SKM-1 (cell line): ENCODE results near the gene UPP2.

Experiments
- DNase-seq: peaks from one replicate; lab custom pipeline; 2025; ENCODE audit not compliant: unreplicated experiment; lab: John Stamatoyannopoulos, UW

UPP2 gene

GRCh38 chr2:158103411-158104012 lies 1.8 kb downstream of the UPP2 start:
- DNase-seq = no peak

- DNase-seq = no peak
These were observed 3.2 kb downstream of the UPP2 start for GRCh38 chr2:158104903-158105302.

GRCh38 chr2:158112992-158113391 lies 11.3 kb downstream of the UPP2 start:
- no peak for DNase-seq

- peak; percentile 85 for DNase-seq
These were observed 12.1 kb downstream of the UPP2 start for GRCh38 chr2:158113741-158114295.

GRCh38 chr2:158114516-158114915 lies 12.8 kb downstream of the UPP2 start:
- DNase-seq = peak; percentile 25

- no peak for DNase-seq
These were observed 13.6 kb downstream of the UPP2 start for GRCh38 chr2:158115202-158115767.

- DNase-seq = peak; percentile 24
These were observed 15.3 kb downstream of the UPP2 start for GRCh38 chr2:158116936-158117335.

- no peak for DNase-seq
These were observed 18.4 kb downstream of the UPP2 start for GRCh38 chr2:158120102-158120501.

GRCh38 chr2:158120664-158121641 lies 19.3 kb downstream of the UPP2 start:
- no peak for DNase-seq

- DNase-seq = no peak
These were observed 23.2 kb downstream of the UPP2 start for GRCh38 chr2:158124896-158125295.

GRCh38 chr2:158125756-158126498 lies 24.3 kb downstream of the UPP2 start:
- no peak for DNase-seq

GRCh38 chr2:158127380-158127804 lies 25.7 kb downstream of the UPP2 start:
- DNase-seq = no peak

GRCh38 chr2:158128168-158128973 lies 26.7 kb downstream of the UPP2 start:
- DNase-seq = no peak

- DNase-seq = no peak
These were observed 27.4 kb downstream of the UPP2 start for GRCh38 chr2:158129037-158129436.

- no peak for DNase-seq
These were observed 29.3 kb downstream of the UPP2 start for GRCh38 chr2:158130832-158131473.

- DNase-seq = no peak
These were observed 29.8 kb downstream of the UPP2 start for GRCh38 chr2:158131483-158131912.

GRCh38 chr2:158131919-158132566 lies 30.4 kb downstream of the UPP2 start:
- no peak for DNase-seq

- no peak for DNase-seq
These were observed 32.4 kb downstream of the UPP2 start for GRCh38 chr2:158134055-158134454.

- DNase-seq = no peak
These were observed 33.0 kb downstream of the UPP2 start for GRCh38 chr2:158134655-158135054.
